ENCODE data around the gene NFIB.

- TF ChIP-seq POLR2A (IDR thresholded peaks at IDR 0.05; ENCODE audit: low read length) (no peak), CTCF (IDR thresholded peaks at IDR 0.05) (no peak), MAZ (IDR thresholded peaks at IDR 0.05; ENCODE audit: borderline replicate concordance, low read depth, low read length) (no peak), ELK1 (IDR thresholded peaks at IDR 0.05; ENCODE audit: low read depth, low read length) (no peak), SREBF2 (IDR thresholded peaks at IDR 0.05) (no peak), CHD4 (IDR thresholded peaks at IDR 0.05; ENCODE audit: borderline replicate concordance) (no peak), POLR2AphosphoS2 (conservative IDR thresholded peaks at IDR 0.05; ENCODE audit: low read length) (no peak), HEYL (CRISPR knock-in tag; IDR thresholded peaks at IDR 0.05) (no peak), USF2 (IDR thresholded peaks at IDR 0.05) (no peak), SMC3 (IDR thresholded peaks at IDR 0.05) (no peak), PBX3 (IDR thresholded peaks at IDR 0.05) (no peak), BHLHE40 (IDR thresholded peaks at IDR 0.05; ENCODE audit: low read depth, low read length) (no peak), PHF8 (IDR thresholded peaks at IDR 0.05; ENCODE audit: borderline replicate concordance, low read depth) (no peak), RAD21 (conservative IDR thresholded peaks at IDR 0.05 in 1 of 2, IDR thresholded peaks at IDR 0.05 in 1 of 2) (no peak)
Measured at GRCh38 chr9:14249527-14249926, 64.4 kb downstream of the NFIB start.

All from A549 (cell line).